Measurements from ENCODE around the gene DEGS2.
"Not testable (repeated sequence)": the region's sequence is repeated elsewhere in the genome, so short reads cannot be mapped to it uniquely, and the experiment has no call there.

DEGS2 gene

GRCh38 chr14:100178691-100179090 lies 19.2 kb upstream of the DEGS2 start:
- DNase-seq: no peak

DNA sequence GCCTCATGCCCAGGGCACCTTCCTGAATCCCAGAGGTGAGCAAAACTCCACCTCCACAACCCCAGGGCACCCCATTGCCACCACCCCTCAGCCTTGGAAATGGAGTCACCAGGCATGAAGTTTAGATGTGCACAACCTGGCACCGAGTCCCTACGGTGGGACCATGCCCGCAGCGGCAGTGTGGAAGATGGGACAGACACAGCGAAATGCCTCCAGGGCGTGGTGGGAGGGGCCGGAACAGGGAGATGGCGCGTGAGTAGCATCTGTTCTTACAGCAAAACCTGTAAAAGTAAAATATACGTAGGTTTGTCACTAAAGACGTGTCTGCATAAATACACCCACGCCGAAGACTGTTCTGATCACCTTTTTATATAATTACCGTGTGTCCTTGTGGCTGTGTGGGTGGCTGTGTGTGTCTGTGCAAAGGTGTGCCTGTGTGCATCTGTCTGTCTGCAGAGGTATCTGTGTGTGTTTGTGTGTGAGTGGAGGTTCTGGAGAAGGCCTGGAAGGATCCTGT lies 17.4 kb upstream of the DEGS2 start:
- no peak for DNase-seq

DNA sequence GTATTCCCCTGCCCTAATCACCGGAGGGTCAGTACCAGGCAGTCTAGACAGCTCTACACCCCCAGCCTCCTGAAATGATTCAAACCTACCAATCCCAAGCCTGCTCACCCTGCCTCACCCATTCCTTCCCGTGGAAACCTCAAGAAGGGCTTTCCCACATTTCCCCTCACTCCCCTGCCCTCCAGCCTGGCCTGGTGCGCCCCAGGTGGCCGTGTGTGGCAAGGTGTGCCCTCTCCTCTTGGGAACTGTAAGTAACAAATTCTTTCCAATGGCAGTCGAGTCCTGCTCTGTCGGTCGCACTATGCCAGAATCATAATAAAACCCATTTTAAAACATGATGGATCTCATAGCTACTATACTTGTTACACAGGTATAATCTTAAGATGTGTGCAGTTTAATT lies 13.9 kb upstream of the DEGS2 start:
- no peak for DNase-seq

DNA sequence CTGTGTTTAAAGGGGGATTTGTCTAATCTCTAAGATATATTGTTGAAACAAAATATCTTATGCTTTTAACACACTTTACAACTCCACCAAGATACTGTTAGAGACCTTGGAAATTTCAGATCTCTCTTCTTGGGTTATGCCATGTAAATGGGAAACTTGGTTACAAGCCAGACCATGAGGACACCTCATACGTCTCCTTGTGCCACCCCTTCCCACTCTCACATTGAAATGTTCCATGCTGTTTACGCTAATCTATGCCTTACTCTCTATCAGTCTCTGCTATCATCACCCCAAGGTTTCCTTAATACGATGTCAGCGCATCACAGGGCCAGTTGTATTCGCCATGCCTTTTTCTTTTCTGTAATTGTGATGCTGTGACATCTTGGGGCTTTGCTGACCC lies 13.4 kb upstream of the DEGS2 start:
- DNase-seq: no peak

- no peak for DNase-seq
These were observed 11.4 kb upstream of the DEGS2 start for GRCh38 chr14:100170880-100171279.

DNA sequence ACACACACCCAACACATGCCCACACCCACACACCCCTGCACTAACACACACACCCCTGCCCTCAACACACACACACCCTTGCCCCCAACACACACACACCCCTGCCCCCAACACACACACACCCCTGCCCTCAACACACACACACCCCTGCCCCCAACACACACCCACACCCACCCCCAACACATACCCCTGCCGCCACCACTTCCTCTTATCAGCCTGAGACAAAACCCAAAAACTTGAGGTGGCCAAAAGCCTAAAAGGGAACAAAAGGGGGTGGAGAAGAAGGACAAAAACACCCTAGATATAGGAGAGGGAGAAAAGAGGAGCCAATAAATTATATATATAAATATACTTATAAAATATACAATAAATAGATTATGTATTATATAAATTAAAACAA lies 9.1 kb upstream of the DEGS2 start:
- DNase-seq: peak in 1 of 2 donors; percentile 24

GRCh38 chr14:100165831-100166440 lies 6.5 kb upstream of the DEGS2 start:
- no peak for DNase-seq

GRCh38 chr14:100165376-100165775 lies 5.9 kb upstream of the DEGS2 start:
- no peak for DNase-seq

- no peak for DNase-seq
These were observed 1.1 kb upstream of the DEGS2 start for GRCh38 chr14:100160534-100160916.

GRCh38 chr14:100159865-100160533 lies 554 bp upstream of the DEGS2 start:
- no peak for DNase-seq

- no peak for DNase-seq
These were observed 815 bp downstream of the DEGS2 start for GRCh38 chr14:100158566-100159093.

GRCh38 chr14:100157548-100158232 lies 1.8 kb downstream of the DEGS2 start:
- DNase-seq: not testable (repeated sequence)

DNA sequence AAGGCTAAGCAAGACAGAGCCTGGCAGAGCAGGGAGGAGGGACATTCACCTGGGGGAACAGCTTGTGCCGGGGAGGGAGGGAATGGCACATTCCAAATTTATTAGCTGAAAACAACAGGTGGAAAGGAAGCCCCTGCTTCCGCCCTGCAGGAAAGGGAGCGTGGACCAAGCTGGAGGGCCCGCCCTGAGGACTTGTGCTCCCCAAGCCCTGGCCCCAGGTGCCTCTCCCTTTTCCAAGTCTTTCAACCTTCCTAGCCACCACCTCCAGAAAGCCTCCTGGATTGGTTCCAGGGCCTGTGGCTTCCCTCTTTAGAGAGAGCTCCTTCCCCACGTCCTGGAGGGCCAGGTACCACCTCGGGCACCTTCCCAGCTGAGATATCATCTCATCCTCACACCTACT lies 2.7 kb downstream of the DEGS2 start:
- DNase-seq: no peak

DNA sequence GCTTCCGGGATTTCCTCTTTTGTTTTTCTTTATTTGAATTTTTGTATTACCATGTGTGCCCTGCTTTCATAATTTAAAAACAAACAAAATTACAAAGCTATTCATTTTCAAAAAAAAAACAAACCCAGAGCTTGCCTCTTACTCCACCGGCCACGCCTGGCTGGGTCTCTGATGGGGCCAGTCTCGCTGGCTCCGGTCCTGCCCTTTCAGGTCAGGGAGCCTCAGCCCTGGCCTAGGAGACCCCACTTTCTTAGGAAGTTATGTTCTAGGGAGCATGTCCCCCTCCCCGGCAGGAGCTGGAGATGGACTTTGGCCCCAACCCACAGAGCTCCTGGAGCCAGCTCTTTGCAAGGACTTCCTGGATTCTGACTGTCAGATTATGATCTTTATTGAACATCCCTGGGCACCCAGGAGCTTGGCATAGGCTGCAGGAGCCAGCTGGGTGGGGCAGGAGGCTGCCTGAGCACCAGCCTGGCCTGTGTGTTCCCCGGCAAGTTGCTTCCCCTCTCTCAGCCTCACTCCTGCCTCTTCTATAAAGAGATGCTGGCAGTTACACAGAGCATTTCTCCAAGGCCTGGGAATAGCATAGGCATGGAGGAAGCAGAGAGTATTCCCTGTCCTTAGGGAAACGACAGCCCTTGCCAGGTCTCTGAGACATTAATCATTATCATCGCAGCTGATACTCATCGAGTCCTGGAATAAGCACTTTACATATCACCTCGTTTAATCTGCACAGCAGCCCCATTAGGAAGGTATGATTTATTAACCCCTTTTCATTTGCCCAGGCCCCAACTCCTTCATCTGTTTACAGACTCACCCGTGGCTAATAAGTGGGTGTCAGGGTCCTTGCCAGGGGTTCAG lies 3.5 kb downstream of the DEGS2 start:
- DNase-seq: no peak

GRCh38 chr14:100155049-100155621 lies 4.3 kb downstream of the DEGS2 start:
- DNase-seq: peak in 1 of 2 donors; percentile 34

DNA sequence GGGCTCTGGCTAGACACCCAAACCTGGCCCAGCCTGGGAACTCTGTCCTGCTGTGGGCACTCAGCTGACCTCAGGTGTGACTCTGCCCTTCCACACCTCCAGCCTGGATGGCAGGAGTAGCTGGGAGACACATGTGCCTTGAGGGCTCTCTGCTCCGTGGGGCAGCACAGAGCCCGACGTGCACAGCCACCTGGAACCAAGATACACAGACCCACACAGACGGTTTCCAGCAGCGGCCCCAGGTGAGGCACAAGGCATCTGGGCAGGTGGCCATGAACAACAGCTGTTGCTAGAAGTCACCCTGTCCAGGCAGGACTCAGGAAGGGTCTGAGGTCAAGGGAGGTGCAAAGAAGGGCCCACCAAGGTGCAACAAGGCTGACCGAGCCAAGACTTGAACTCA lies 5.9 kb downstream of the DEGS2 start:
- DNase-seq: no peak

GRCh38 chr14:100152091-100152490 lies 7.4 kb downstream of the DEGS2 start:
- no peak for DNase-seq

DNA sequence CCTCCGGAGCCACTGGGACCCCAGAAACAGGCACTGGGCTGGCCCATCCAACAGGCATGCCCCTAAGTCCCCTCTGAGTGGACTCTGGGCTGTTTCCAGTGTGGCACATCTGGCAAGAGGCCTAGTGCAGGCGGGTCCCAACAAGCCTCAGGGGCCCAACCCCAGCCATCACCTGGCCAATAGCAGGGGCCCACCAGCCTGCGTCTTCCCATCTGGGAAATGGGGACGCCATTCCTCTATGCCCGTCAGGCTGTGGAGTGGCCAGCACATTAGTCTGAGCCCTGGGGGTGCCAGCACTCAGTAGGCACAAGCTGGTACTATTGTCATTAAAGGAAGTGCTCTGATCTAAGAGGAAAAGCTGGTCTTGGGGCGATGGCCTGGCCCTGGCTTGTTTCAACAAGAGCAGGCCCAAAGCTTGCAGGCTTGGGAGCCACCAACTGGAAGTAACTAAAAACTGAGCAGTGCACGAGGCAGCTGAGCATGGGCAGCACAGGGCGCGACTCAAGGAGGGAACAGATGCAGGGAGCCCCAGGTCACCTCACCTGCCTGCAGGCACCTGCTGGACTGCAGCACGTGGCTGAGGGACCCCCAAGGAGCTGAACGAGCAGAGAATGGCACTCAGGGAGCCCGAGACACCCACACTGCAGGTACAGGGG lies 8.4 kb downstream of the DEGS2 start:
- peak in 1 of 2 donors; percentile 17 for DNase-seq

GRCh38 chr14:100149851-100150611 lies 9.4 kb downstream of the DEGS2 start:
- DNase-seq: no peak

GRCh38 chr14:100148837-100149731 lies 10.4 kb downstream of the DEGS2 start:
- no peak for DNase-seq
